ENCODE data around the gene NLRP9.

GRCh38 chr19:55695511-55696290, 42.5 kb downstream of the NLRP9 start:
- no peak for TF ChIP-seq CTCF (IDR thresholded peaks at IDR 0.05)
- no peak for TF ChIP-seq ZFX (IDR thresholded peaks at IDR 0.05; ENCODE audit: borderline replicate concordance)

All from 22Rv1 (cell line).